GM19351 (cell line): ENCODE data around the gene SNED1.

Source experiments
- ATAC-seq: cut with Tn5 transposase; IDR thresholded peaks from one replicate; pipeline ENCODE4 v1.9.1; 2021; ENCODE audit warnings: mild to moderate bottlenecking, moderate library complexity; ENCODE audit not compliant: unreplicated experiment

The SNED1 gene

GRCh38 chr2:241043581-241043980, 45.2 kb downstream of the SNED1 start:
- no peak for ATAC-seq

GRCh38 chr2:241047253-241048010, 49.0 kb downstream of the SNED1 start:
- no peak for ATAC-seq

GRCh38 chr2:241048149-241048948, 49.9 kb downstream of the SNED1 start:
- ATAC-seq: no peak

- no peak for ATAC-seq
Measured at GRCh38 chr2:241048949-241049343, 50.5 kb downstream of the SNED1 start.

GRCh38 chr2:241049739-241050623, 51.6 kb downstream of the SNED1 start:
- no peak for ATAC-seq

- ATAC-seq: no peak
Measured at GRCh38 chr2:241050624-241051577, 52.5 kb downstream of the SNED1 start.

- no peak for ATAC-seq
Measured at GRCh38 chr2:241051578-241052487, 53.4 kb downstream of the SNED1 start.

GRCh38 chr2:241052677-241053360, 54.4 kb downstream of the SNED1 start:
- ATAC-seq: no peak

GRCh38 chr2:241053576-241054251, 55.3 kb downstream of the SNED1 start:
- no peak for ATAC-seq

- no peak for ATAC-seq
Measured at GRCh38 chr2:241061275-241061674, 62.9 kb downstream of the SNED1 start.

- ATAC-seq: no peak
Measured at GRCh38 chr2:241062389-241063092, 64.1 kb downstream of the SNED1 start.

GRCh38 chr2:241063093-241063551, 64.7 kb downstream of the SNED1 start:
- no peak for ATAC-seq

- ATAC-seq: no peak
Measured at GRCh38 chr2:241063587-241063986, 65.2 kb downstream of the SNED1 start.

- ATAC-seq: no peak
Measured at GRCh38 chr2:241064008-241064801, 65.8 kb downstream of the SNED1 start.

GRCh38 chr2:241064802-241065354, 66.5 kb downstream of the SNED1 start:
- no peak for ATAC-seq

- no peak for ATAC-seq
Measured at GRCh38 chr2:241065355-241065803, 67.0 kb downstream of the SNED1 start.
